Effector CD4-positive, alpha-beta T cell (primary cell): ENCODE results near the gene NAGK.

Experiments
- DNase-seq: peaks from one replicate; pipeline ENCODE4 v3.0.0-alpha.2; 2020

NAGK gene

DNA sequence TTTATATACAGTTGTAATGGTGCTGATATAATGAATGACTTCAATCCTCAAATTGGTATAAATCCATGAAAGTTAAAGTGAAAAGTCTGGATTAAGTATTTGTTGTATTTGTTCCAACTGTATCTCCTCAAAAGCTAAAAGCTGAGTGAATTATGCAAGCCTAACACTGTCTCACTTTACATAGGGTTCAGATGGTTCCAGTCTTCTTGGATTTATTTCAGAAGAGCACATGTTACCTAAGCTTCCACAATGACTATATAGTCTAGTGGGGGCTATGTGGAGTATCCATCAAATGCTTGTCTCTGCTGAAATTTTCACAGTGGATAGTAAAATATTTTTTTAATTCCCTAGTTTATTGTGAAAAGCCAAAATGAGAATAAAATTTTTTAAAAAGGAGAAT lies 48.6 kb downstream of the NAGK start:
- no peak for DNase-seq

DNA sequence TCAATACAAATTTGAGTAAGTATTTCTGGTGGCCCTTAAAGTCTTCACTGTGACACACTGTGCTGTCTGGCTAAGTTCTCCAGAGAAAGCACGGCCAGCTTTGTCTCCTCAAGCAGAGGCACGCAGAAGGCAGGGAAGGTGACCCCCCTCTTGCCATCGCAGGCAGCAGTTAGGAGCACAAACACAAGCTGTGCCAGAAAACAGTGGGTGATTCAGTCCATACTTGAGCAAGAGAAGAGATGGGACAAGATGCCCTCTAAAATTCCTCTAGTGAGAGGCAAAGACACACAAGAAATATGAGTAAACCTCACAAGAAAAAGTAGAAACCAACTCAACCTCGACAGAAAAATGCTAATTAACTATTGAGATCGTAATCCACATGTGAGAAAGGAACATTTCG lies 51.7 kb downstream of the NAGK start:
- no peak for DNase-seq

DNA sequence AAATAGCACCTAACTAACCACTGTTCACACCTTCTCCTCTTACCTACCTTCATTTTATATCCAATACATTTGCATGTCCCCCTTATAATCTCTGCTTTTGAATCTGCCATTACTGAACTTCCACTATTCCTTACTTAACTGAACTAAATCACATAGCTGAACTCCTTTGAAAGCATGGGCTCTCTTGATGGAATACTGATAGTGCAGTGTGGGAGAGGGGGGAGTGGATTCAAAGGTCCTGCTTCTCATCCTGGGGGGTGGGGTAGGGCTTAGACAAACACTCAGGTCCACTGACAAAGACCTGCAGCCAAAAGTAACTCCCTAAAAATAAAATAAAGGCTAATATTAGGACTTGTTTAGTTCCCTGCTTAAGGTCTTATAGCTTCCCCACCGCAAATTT lies 53.0 kb downstream of the NAGK start:
- no peak for DNase-seq

DNA sequence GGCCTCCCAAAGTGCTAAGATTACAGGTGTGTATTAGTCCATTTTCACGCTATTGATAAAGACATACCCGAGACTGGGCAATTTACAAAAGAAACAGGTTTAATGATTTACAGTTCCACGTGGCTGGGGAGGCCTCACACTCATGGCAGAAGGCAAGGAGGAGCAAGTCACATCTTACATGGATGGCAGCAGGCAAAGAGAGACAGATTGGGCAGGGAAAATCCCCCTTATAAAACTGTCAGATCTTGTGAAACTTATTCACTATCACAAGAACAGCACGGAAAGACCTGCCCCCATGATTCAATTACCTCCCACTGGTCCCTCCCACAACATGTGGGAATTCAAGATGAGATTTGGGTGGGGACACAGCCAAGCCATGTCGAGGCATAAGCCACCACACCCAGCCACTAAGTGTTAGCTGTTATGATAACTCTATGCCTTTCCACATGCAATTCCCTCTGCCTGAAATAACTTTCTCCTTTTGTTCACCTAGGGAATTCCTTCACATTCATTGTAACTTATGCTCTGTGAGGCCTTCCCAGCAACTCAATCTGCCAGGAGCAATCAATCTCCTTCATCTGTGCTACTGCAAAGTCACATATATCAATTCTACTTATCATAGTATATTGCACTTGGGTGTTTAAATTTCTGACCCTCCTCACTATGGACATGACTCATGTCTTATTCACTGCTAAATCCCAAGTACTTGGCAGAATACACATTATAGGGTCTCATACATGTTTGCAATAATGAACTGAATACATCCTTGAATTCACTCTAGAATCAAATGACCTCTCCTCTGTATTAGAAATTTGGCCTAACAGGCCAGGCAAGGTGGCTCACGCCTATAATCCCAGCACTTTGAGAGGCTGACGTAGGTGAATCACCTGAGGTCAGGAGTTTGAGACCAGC lies 54.2 kb downstream of the NAGK start:
- no peak for DNase-seq

DNA sequence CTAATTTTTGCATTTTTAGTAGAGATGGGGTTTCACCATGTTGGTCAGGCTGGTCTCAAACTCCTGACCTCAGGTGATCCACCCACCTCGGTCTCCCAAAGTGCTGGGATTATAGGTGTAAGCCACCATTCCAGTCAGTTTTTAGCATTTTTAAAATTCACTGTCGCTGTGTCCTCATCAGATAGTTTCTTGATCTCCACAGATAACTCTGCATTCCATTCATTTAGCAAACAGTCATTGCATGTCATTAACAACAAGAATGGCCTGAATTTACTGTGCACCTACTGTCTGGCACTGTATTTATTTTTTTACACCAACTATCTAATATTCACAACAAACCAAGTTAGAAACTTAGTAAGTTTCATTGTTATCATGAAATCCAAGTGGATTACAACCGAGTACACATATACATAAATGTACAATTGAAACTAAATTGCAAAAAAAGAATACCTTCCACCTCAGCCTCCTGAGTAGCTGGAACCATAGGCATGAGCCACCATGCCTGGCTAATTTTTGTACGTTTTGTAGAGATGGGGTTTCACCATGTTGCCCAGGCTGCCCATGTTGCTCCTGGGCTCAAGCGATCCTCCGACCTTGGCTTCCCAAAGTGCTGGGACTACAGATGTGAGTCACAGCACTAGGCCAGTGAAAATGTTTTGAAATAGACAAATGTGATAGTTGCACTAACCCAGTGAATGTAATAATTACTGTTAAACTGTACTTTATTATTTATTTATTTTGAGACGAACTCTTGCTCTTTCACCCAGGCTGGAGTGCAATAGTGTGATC lies 57.3 kb downstream of the NAGK start:
- no peak for DNase-seq

DNA sequence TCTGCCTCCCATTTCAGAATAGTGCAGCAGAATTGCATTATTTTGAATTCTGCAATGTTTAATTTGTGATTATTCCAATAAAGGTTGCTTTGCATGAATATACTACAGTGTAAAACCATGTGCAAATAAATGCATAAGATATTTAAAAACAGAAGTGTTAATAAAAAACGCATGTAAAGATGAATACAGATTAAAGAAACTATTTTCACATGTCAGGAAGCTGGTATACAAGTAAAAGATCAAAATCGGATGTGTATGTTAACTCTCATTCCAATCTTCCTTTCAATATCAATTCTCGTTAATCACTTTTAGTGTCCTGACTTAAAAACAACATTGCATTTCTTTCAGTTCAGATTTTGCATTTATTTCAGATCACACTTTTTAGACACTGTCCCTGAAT lies 58.5 kb downstream of the NAGK start:
- DNase-seq, result no peak
